Measurements from ENCODE around the gene PCYT1A.
"Not testable (repeated sequence)": the region's sequence is repeated elsewhere in the genome, so short reads cannot be mapped to it uniquely, and the experiment has no call there.

The PCYT1A gene

GRCh38 chr3:196192524-196193051 is 94.9 kb downstream of the PCYT1A start:
- no peak for DNase-seq (ENCODE audit: low read depth)

DNA sequence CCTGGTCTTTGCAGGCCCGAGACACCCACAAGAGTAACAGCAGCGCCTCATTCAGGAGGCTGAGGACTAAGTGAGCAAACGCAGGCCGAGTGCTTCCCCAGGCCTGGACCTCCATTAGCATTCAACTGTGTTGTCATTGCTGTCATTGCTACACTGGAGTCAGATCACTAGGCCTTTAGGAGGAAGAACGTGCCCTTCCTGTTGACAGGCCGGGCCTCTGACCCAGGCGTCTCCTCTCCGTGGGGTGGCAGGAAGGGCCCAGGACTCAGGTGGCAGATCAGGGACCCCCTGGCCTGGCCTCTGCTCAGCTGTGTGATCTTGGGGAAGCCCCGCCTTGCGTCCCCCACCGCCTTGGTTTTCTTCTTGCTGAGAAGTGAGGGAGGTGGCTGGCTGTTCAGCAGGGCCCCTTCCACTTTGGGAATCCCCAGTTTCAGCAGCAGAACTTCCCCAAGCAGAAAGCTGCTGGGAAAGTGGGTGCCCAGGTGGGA is 95.4 kb downstream of the PCYT1A start:
- DNase-seq (ENCODE audit: low read depth), result no peak

- DNase-seq (ENCODE audit: low read depth), result no peak
Observed at GRCh38 chr3:196189566-196190347, 97.8 kb downstream of the PCYT1A start.

DNA sequence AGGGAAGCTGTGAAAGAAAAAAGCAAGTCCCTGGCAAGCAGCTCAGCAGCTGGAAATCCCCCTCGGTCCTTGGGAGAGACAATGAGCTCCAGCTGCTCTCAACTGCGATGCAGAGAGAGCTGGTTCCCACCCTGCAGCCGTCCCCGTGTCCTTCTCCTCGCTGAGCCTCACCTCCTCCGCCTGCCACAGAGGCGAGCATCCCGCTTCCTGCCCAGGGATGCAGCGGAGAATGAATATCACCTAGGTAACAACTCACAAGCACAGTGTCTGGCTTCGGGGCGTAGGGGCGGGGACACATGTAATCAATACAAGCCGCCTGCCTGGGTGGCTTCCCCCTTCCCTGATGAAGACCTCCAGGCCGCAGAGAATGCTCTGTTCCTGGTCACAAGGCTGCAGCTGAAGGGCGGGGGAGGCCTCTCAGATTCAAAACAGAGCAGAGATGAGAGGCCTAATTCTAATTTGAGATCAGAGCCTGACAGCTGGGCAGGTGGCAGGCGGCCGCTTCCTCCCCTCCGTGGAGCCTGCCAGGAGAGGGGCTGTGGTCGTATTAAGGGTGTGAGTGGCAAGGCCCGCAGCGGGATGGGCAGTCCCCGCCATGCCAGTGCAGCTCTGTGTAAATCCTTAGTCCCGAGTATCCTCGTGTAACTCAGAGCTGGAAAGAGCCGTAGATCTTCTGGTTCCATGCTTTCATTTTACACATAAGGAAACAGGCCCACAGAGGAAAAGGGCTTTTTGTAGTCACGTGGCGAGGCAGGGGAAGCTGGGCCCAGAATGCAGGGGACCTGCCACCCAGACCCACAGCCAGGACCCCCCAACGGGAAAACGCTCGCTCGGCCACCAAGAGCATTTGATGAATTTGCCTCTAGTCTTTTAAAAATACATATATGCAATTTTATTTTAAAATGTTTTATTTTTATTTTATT is 100.6 kb downstream of the PCYT1A start:
- DNase-seq (ENCODE audit: low read depth), result no peak

- DNase-seq (ENCODE audit: low read depth), result no peak
Observed at GRCh38 chr3:196184881-196185280, 102.6 kb downstream of the PCYT1A start.

DNA sequence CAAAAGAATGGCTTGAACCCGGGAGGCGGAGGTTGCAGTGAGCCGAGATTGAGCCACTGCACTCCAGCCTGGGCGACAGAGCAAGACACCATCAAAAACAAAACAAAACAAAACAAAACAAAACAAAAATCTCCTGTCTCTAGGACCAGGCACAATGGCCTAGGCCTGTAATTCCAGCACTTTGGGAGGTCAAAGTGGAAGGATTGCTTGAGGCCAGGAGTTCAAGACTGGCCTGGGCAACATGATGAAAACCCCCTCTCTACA is 103.4 kb downstream of the PCYT1A start:
- DNase-seq (ENCODE audit: low read depth), result not testable (repeated sequence)

DNA sequence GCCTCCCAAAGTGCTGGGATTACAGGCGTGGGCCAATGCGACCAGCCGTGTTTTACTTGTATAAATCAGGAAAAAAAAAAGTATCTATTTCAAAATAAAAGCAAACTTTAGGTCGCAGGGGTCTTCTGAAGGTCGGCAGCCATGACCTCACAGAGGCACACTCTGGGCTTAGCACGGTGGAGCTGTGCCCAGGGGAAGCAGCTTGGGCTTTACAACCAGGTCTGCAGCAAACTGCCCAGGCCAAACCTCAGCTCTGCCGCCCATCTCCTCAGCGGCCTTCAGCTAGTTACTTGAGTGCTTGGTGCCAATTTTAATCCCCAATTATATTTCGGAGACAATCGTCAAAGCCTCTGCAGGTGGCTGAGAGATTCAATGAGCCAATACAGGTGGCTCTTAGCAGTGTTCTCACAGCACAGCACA is 106.4 kb downstream of the PCYT1A start:
- DNase-seq (ENCODE audit: low read depth), result no peak

DNA sequence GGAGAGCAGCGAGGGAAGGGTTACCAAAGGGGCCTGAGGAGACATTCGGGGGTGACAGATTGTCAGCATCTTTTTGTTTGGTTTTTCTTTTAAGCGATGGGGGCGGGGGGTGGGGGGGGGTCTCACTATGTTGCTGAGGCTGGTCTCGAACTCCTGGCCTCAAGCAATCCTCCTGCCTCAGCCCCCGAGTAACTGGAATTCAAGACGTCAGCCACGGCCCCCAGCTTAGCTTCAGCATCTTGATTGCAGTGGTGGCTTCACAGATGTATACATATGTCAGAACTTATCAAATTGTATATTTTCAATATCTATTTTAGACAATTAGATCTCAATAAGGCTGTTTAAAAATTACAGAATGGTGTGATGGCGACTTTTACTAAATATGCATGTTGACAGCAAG is 107.2 kb downstream of the PCYT1A start:
- DNase-seq (ENCODE audit: low read depth), result no peak

Measured in fibroblast of gingiva (primary cell).